ENCODE measurements around the gene KRTAP27-1.

KRTAP27-1 gene

DNA sequence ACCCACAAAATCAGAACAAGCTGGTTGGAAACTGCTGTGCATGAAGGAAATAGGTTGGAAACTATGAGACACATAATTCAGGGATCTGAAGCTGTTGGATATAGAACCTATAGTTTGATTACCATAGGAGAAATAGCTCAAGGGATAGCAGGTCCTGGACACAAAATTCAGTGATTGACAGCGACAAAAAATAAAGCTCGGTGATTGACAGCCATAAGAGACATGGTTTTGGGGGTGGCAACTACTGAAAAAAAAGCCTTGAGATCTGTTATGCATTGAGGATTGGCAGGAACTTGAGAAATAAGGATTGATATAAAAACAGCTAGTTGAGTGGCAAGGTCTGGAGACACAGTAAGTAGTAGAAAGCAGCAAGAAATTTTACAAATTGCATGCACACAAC is 48.3 kb downstream of the KRTAP27-1 start, which contains the start of gene KRTAP25-1:
Gene KRTAP25-1, minus strand, starts transcription at position 300 of the 400 bp plus-strand sequence. Its CDS starts 24 bp downstream, at position 276.
- Histone ChIP-seq H3F3A (ENCODE audit: insufficient read depth, low read length) (no peaks in the 10 kb centered on the region), H3K4me1 (ENCODE audit: insufficient read depth, low read length, severe bottlenecking) (no peaks in the 10 kb centered on the region), H3K27ac (ENCODE audit: low read depth, low read length, poor library complexity, severe bottlenecking) (no peak within 1 kb of the TSS), H3K27me3 (ENCODE audit: insufficient read depth, low read length) (no peaks in the 10 kb centered on the region), H4K20me1 (ENCODE audit: insufficient read depth, low read length) (no peaks in the 10 kb centered on the region), H3K4me3 (ENCODE audit: low read depth, low read length, poor library complexity, severe bottlenecking) (no peak within 1 kb of the TSS), H3K9me2 (ENCODE audit: low read depth, low read length) (no peaks in the 10 kb centered on the region), H3K9me3 (ENCODE audit: low read length) (no peaks in the 10 kb centered on the region), H3K4me2 (ENCODE audit: low read length) (no peak within 1 kb of the TSS), H3K79me2 (ENCODE audit: insufficient read depth, low read length) (no peaks in the 10 kb centered on the region), H3K9ac (ENCODE audit: low read length) (no peak within 1 kb of the TSS), H3K36me3 (ENCODE audit: insufficient read depth, low read length) (no peaks in the 10 kb centered on the region), H2AFZ (ENCODE audit: low read length) (no peak within 1 kb of the TSS)
- no peak for TF ChIP-seq EZH2 (IDR thresholded peaks at IDR 0.05; ENCODE audit: borderline replicate concordance, low read length)
- TF ChIP-seq, protein P1, sequence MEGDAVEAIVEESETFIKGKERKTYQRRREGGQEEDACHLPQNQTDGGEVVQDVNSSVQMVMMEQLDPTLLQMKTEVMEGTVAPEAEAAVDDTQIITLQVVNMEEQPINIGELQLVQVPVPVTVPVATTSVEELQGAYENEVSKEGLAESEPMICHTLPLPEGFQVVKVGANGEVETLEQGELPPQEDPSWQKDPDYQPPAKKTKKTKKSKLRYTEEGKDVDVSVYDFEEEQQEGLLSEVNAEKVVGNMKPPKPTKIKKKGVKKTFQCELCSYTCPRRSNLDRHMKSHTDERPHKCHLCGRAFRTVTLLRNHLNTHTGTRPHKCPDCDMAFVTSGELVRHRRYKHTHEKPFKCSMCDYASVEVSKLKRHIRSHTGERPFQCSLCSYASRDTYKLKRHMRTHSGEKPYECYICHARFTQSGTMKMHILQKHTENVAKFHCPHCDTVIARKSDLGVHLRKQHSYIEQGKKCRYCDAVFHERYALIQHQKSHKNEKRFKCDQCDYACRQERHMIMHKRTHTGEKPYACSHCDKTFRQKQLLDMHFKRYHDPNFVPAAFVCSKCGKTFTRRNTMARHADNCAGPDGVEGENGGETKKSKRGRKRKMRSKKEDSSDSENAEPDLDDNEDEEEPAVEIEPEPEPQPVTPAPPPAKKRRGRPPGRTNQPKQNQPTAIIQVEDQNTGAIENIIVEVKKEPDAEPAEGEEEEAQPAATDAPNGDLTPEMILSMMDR (IDR thresholded peaks at IDR 0.05; ENCODE audit: low read length), result no peak

All from OCI-LY1 (cell line).